Measurements from ENCODE around the gene ZNF500.

- TF ChIP-seq CTCF (IDR thresholded peaks at IDR 0.05) = peak in 1 of 6 experiments; percentile 24
- TF ChIP-seq POLR2A (IDR thresholded peaks at IDR 0.05) = peak in 3 of 4 donors; percentile 39 to 63 (median 41)
Measured at GRCh38 chr16:4766875-4767628, at the start of gene ZNF500.
